NCI-H1930 (cell line): ENCODE measurements around the gene MAP3K15.

ENCODE experiments used
- DNase-seq, 2 experiments: peaks; one replicate each; lab custom pipeline; 2025; lab: John Stamatoyannopoulos, UW

Gene MAP3K15

DNA sequence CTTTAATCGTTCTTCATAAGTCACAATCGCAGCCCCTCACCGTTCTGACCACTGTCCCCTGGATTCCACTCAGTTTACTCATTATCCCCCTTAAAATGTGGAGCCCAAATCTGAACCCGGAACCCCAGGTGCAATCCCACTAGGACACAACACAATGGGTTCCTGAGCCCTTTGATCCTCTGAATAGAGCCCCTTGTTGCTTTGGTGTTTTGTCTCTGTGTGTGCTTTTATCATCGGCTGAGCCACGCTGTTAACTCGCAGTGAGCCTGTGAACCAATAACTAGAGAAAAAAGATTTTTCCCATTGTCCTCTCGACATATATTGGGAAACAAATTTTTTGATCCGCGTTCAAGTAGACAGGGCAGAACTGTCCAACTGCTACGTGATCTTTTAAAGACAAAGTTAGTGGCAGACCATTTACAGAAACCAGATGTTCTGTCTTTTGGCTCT is 172.2 kb downstream of the MAP3K15 start:
- no peak for DNase-seq

DNA sequence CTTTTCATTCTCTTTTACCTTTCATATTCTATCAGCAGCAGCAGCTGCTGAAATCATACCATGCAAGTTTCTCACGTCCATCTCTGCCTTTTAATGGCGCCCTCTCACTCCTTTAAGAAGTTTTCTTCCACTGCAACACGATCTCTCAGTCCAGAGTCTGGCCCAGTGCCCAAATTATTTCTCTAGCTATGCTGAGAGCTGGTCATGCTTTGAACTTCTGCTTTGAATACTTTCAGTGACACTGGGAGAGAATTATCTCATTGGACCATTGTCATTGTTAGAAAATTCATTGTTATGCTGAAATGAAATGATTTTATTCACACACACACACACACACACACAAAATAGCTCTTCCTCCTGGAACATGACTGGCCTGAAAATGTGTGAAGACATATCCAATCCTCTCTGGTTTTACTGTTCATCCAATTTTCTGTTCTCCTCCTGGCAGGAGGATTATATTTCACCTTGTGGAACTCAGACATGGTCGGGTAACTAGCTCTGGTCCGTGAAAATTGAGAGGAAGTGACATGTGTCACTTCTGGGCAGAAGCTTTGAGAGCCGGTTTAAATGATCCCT is 172.9 kb downstream of the MAP3K15 start:
- no peak for DNase-seq

DNA sequence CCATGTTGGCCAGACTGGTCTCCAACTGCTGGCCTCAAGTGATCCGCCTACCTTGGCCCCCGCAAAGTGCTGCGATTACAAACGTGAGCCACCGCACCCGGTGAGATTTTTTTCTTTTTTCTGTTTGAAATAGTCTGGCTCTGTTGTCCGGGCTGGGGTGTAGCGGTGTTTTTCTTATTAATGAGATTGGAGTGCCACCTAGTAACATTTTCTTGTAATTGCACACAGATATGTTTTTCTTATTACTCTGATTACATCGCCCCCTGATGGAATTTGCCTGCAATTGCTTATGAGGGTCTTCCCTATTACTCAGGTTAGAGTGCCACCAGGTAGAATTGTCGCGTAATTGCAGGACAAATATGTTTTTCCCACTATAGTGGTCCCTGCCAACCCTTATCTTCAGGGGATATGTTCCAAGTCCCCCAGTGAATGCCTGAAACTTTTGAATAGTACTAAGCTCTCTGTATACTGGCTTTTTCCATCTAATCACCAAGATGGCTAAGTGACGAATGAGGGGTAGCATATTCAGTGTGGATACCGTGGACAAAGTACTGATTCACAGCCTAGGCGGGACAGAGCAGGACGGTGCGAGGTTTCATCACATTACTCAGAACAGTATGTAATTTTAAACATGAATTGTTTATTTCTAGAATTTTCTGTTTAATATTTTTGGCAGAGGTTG is 180.2 kb downstream of the MAP3K15 start:
- no peak for DNase-seq

DNA sequence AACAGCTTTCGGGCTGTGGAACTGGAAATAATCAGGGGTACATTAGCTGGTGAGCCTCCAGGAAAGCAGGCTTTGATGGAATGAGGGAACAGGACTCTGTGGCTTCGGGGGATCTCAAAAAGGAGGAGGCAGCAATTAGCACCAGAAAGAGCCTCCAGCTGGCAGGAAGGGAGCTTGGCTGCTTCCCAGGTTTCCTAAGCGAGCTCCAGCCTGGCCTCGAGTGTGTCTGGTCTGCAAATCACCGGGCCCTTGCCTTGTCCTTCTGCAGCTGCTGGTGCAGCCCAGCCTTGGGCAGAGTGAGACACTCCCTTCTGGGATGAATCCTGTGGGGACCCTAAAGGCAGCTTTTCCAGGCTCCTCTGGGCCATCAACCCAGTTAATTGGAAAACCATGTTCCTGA is 182.3 kb downstream of the MAP3K15 start:
- no peak for DNase-seq

- no peak for DNase-seq
Observed at GRCh38 chrX:19331831-19332230, 183.5 kb downstream of the MAP3K15 start.

DNA sequence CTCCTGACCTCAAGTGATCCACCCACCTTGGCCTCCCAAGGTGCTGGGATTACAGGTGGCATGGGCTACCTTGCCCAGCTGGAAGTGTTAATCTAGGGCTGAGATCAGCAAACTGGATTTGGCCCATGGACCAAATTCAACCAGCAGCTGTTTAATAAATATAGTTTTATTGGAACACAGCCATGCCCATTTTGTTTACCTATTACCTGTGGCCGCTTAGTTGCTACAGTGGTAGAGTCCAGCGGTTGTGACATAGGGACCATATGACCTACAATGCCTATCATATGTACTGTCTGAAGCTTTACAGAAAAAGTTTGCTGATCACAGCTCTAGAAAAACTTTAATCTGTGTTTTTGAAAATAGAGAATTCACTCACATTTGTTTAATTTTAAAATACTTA is 188.7 kb downstream of the MAP3K15 start:
- DNase-seq, result no peak
